ENCODE results near the gene ARAP1.

ARAP1 gene

GRCh38 chr11:72680624-72681158 lies 71.5 kb downstream of the ARAP1 start:
- DNase-seq: no peak

- DNase-seq: no peak
These were observed 72.3 kb downstream of the ARAP1 start for GRCh38 chr11:72679869-72680268.

GRCh38 chr11:72678524-72678923 lies 73.7 kb downstream of the ARAP1 start:
- DNase-seq: no peak

- no peak for DNase-seq
These were observed 75.3 kb downstream of the ARAP1 start for GRCh38 chr11:72676861-72677341.

- DNase-seq: no peak
These were observed 77.0 kb downstream of the ARAP1 start for GRCh38 chr11:72675221-72675620.

GRCh38 chr11:72673943-72674828 lies 78.0 kb downstream of the ARAP1 start, which contains the start of gene PDE2A:
Gene PDE2A, minus strand, starts transcription at chr11:72674422. Its CDS starts 215 bp downstream, at chr11:72674207.
- DNase-seq: no peak

GRCh38 chr11:72673284-72673942 lies 78.8 kb downstream of the ARAP1 start:
- DNase-seq: no peak

GRCh38 chr11:72672597-72673238 lies 79.5 kb downstream of the ARAP1 start:
- no peak for DNase-seq

- no peak for DNase-seq
These were observed 80.8 kb downstream of the ARAP1 start for GRCh38 chr11:72671152-72672099.

- no peak for DNase-seq
These were observed 82.2 kb downstream of the ARAP1 start for GRCh38 chr11:72670041-72670440.

GRCh38 chr11:72669527-72669926 lies 82.7 kb downstream of the ARAP1 start:
- DNase-seq: no peak

- DNase-seq: no peak
These were observed 83.4 kb downstream of the ARAP1 start for GRCh38 chr11:72668629-72669347.

GRCh38 chr11:72665911-72666472 lies 86.2 kb downstream of the ARAP1 start:
- no peak for DNase-seq

GRCh38 chr11:72662036-72662435 lies 90.2 kb downstream of the ARAP1 start:
- DNase-seq: no peak

GRCh38 chr11:72661486-72661885 lies 90.7 kb downstream of the ARAP1 start:
- no peak for DNase-seq

- no peak for DNase-seq
These were observed 93.1 kb downstream of the ARAP1 start for GRCh38 chr11:72658989-72659640.

GRCh38 chr11:72657411-72658100 lies 94.7 kb downstream of the ARAP1 start:
- no peak for DNase-seq

GRCh38 chr11:72655896-72656464 lies 96.2 kb downstream of the ARAP1 start:
- no peak for DNase-seq

- no peak for DNase-seq
These were observed 97.2 kb downstream of the ARAP1 start for GRCh38 chr11:72655014-72655413.

All from SW 1271 (cell line).